Measurements from ENCODE around the gene ZBED1.
"Not testable (repeated sequence)": the region's sequence is repeated elsewhere in the genome, so short reads cannot be mapped to it uniquely, and the experiment has no call there.

The ZBED1 gene

GRCh38 chrX:2514131-2514530 lies 13.4 kb upstream of the ZBED1 start:
- Histone ChIP-seq H3K9me3 (replicated peaks; ENCODE audit: low read length) (no peaks in the 10 kb centered on the region), H3K4me2 (ENCODE audit: low read length) (no peak overlapping the region), H3K4me1 (ENCODE audit: control insufficient read depth, insufficient read depth, low read length) (no peaks in the 10 kb centered on the region), H3K4me3 (ENCODE audit: low read length) (no peak overlapping the region), H3K27me3 (ENCODE audit: control insufficient read depth, insufficient read depth, low read length) (peaks cover 6% of the 10 kb centered on the region), H3K36me3 (ENCODE audit: insufficient read depth, low read length) (no peaks in the 10 kb centered on the region), H3K9ac (ENCODE audit: low read depth, low read length) (no peak overlapping the region)

- Histone ChIP-seq H3K9me3 (replicated peaks; ENCODE audit: low read length) (no peaks in the 10 kb centered on the region), H3K4me1 (ENCODE audit: control insufficient read depth, insufficient read depth, low read length) (no peaks in the 10 kb centered on the region), H3K9ac (ENCODE audit: low read depth, low read length) (no peak overlapping the region), H3K4me2 (ENCODE audit: low read length) (no peak overlapping the region), H3K36me3 (ENCODE audit: insufficient read depth, low read length) (no peaks in the 10 kb centered on the region), H3K4me3 (ENCODE audit: low read length) (no peak overlapping the region), H3K27me3 (ENCODE audit: control insufficient read depth, insufficient read depth, low read length) (peaks cover 8% of the 10 kb centered on the region)
Measured at GRCh38 chrX:2513121-2513664, 12.4 kb upstream of the ZBED1 start.

GRCh38 chrX:2512501-2512900 lies 11.7 kb upstream of the ZBED1 start:
- Histone ChIP-seq H3K9ac (ENCODE audit: low read depth, low read length) (no peak overlapping the region), H3K36me3 (ENCODE audit: insufficient read depth, low read length) (no peaks in the 10 kb centered on the region), H3K4me2 (ENCODE audit: low read length) (no peak overlapping the region), H3K9me3 (replicated peaks; ENCODE audit: low read length) (no peaks in the 10 kb centered on the region), H3K27me3 (ENCODE audit: control insufficient read depth, insufficient read depth, low read length) (peaks cover 10% of the 10 kb centered on the region), H3K4me3 (ENCODE audit: low read length) (no peak overlapping the region), H3K4me1 (ENCODE audit: control insufficient read depth, insufficient read depth, low read length) (no peaks in the 10 kb centered on the region)

GRCh38 chrX:2511326-2511725 lies 10.6 kb upstream of the ZBED1 start:
- Histone ChIP-seq H3K36me3 (ENCODE audit: insufficient read depth, low read length) (no peaks in the 10 kb centered on the region), H3K9me3 (replicated peaks; ENCODE audit: low read length) (no peaks in the 10 kb centered on the region), H3K4me2 (ENCODE audit: low read length) (no peak overlapping the region), H3K27me3 (ENCODE audit: control insufficient read depth, insufficient read depth, low read length) (peaks cover 10% of the 10 kb centered on the region), H3K4me1 (ENCODE audit: control insufficient read depth, insufficient read depth, low read length) (no peaks in the 10 kb centered on the region), H3K4me3 (ENCODE audit: low read length) (no peak overlapping the region), H3K9ac (ENCODE audit: low read depth, low read length) (no peak overlapping the region)

GRCh38 chrX:2508648-2509335 lies 8.0 kb upstream of the ZBED1 start:
- Histone ChIP-seq H3K9ac (ENCODE audit: low read depth, low read length) (no peak overlapping the region), H3K4me2 (ENCODE audit: low read length) (no peak overlapping the region), H3K4me1 (ENCODE audit: control insufficient read depth, insufficient read depth, low read length) (no peaks in the 10 kb centered on the region), H3K27me3 (ENCODE audit: control insufficient read depth, insufficient read depth, low read length) (peaks cover 4% of the 10 kb centered on the region), H3K9me3 (replicated peaks; ENCODE audit: low read length) (no peaks in the 10 kb centered on the region), H3K4me3 (ENCODE audit: low read length) (no peak overlapping the region), H3K36me3 (ENCODE audit: insufficient read depth, low read length) (no peaks in the 10 kb centered on the region)

- H3K4me3 ChIP-seq (ENCODE audit: low read length) = no peak overlapping the region
- H3K4me2 ChIP-seq (ENCODE audit: low read length) = no peak overlapping the region
- no peaks in the 10 kb centered on the region for H3K36me3 ChIP-seq (ENCODE audit: insufficient read depth, low read length)
- H3K9ac ChIP-seq (ENCODE audit: low read depth, low read length) = no peak overlapping the region
- H3K4me1 ChIP-seq (ENCODE audit: control insufficient read depth, insufficient read depth, low read length) = no peaks in the 10 kb centered on the region
- H3K9me3 ChIP-seq (replicated peaks; ENCODE audit: low read length) = no peaks in the 10 kb centered on the region
- peaks cover 4% of the 10 kb centered on the region for H3K27me3 ChIP-seq (ENCODE audit: control insufficient read depth, insufficient read depth, low read length)
Measured at GRCh38 chrX:2507904-2508627, 7.3 kb upstream of the ZBED1 start.

GRCh38 chrX:2507196-2507595 lies 6.4 kb upstream of the ZBED1 start:
- no peak overlapping the region for H3K9ac ChIP-seq (ENCODE audit: low read depth, low read length)
- no peaks in the 10 kb centered on the region for H3K36me3 ChIP-seq (ENCODE audit: insufficient read depth, low read length)
- H3K4me3 ChIP-seq (ENCODE audit: low read length) = no peak overlapping the region

GRCh38 chrX:2505341-2505740 lies 4.6 kb upstream of the ZBED1 start:
- not testable (repeated sequence) for H3K4me3 ChIP-seq (ENCODE audit: low read length); H3K27me3 ChIP-seq (ENCODE audit: control insufficient read depth, insufficient read depth, low read length); H3K9me3 ChIP-seq (replicated peaks; ENCODE audit: low read length); H3K36me3 ChIP-seq (ENCODE audit: insufficient read depth, low read length); H3K4me1 ChIP-seq (ENCODE audit: control insufficient read depth, insufficient read depth, low read length); H3K9ac ChIP-seq (ENCODE audit: low read depth, low read length); H3K4me2 ChIP-seq (ENCODE audit: low read length)

More at GRCh38 chrX:2507196-2507595, 6.4 kb upstream of the ZBED1 start:
- H3K27me3 ChIP-seq (ENCODE audit: control insufficient read depth, insufficient read depth, low read length) = peaks cover 4% of the 10 kb centered on the region
- H3K9me3 ChIP-seq (replicated peaks; ENCODE audit: low read length) = no peaks in the 10 kb centered on the region
- no peaks in the 10 kb centered on the region for H3K4me1 ChIP-seq (ENCODE audit: control insufficient read depth, insufficient read depth, low read length)
- H3K4me2 ChIP-seq (ENCODE audit: low read length) = no peak overlapping the region

GRCh38 chrX:2504706-2505332 lies 4.0 kb upstream of the ZBED1 start:
- H3K9me3 ChIP-seq (replicated peaks; ENCODE audit: low read length) = no peaks in the 10 kb centered on the region
- no peak overlapping the region for H3K9ac ChIP-seq (ENCODE audit: low read depth, low read length)
- no peaks in the 10 kb centered on the region for H3K36me3 ChIP-seq (ENCODE audit: insufficient read depth, low read length)
- no peak overlapping the region for H3K4me2 ChIP-seq (ENCODE audit: low read length)
- H3K4me1 ChIP-seq (ENCODE audit: control insufficient read depth, insufficient read depth, low read length) = no peaks in the 10 kb centered on the region
- H3K4me3 ChIP-seq (ENCODE audit: low read length) = no peak overlapping the region
- peaks cover 4% of the 10 kb centered on the region for H3K27me3 ChIP-seq (ENCODE audit: control insufficient read depth, insufficient read depth, low read length)

- Histone ChIP-seq H3K4me2 (ENCODE audit: low read length) (no peak overlapping the region), H3K36me3 (ENCODE audit: insufficient read depth, low read length) (no peaks in the 10 kb centered on the region)
Measured at GRCh38 chrX:2503591-2504500, 3.1 kb upstream of the ZBED1 start.

More at GRCh38 chrX:2503591-2504500, 3.1 kb upstream of the ZBED1 start:
- H3K4me1 ChIP-seq (ENCODE audit: control insufficient read depth, insufficient read depth, low read length) = peaks cover 9% of the 10 kb centered on the region
- no peaks in the 10 kb centered on the region for H3K9me3 ChIP-seq (replicated peaks; ENCODE audit: low read length)
- no peak overlapping the region for H3K9ac ChIP-seq (ENCODE audit: low read depth, low read length)
- H3K27me3 ChIP-seq (ENCODE audit: control insufficient read depth, insufficient read depth, low read length) = peaks cover 4% of the 10 kb centered on the region
- no peak overlapping the region for H3K4me3 ChIP-seq (ENCODE audit: low read length)

Data from skeletal muscle satellite cell (primary cell).